GM21576 (cell line): ENCODE measurements around the gene RALGPS1.

Experiments
- ATAC-seq: cut with Tn5 transposase; IDR thresholded peaks from one replicate; pipeline ENCODE4 v1.9.1; 2021; ENCODE audit warnings: mild to moderate bottlenecking, moderate library complexity; ENCODE audit not compliant: unreplicated experiment

Gene RALGPS1

GRCh38 chr9:127092041-127092608 lies 177.5 kb downstream of the RALGPS1 start:
- no peak for ATAC-seq

- no peak for ATAC-seq
These were observed 178.9 kb downstream of the RALGPS1 start for GRCh38 chr9:127093319-127094020.

- ATAC-seq, result no peak
These were observed 180.8 kb downstream of the RALGPS1 start for GRCh38 chr9:127095411-127095810.

GRCh38 chr9:127096208-127096607 lies 181.6 kb downstream of the RALGPS1 start:
- no peak for ATAC-seq

GRCh38 chr9:127097683-127098082 lies 183.1 kb downstream of the RALGPS1 start:
- ATAC-seq, result no peak

- ATAC-seq, result no peak
These were observed 184.5 kb downstream of the RALGPS1 start for GRCh38 chr9:127098916-127099553.

GRCh38 chr9:127099664-127100063 lies 185.1 kb downstream of the RALGPS1 start:
- ATAC-seq, result no peak

- no peak for ATAC-seq
These were observed 187.6 kb downstream of the RALGPS1 start for GRCh38 chr9:127102176-127102575.

- no peak for ATAC-seq
These were observed 188.2 kb downstream of the RALGPS1 start for GRCh38 chr9:127102788-127103187.

- no peak for ATAC-seq
These were observed 190.2 kb downstream of the RALGPS1 start for GRCh38 chr9:127104581-127105311.

GRCh38 chr9:127105805-127106465 lies 191.4 kb downstream of the RALGPS1 start:
- no peak for ATAC-seq

- ATAC-seq, result no peak
These were observed 191.9 kb downstream of the RALGPS1 start for GRCh38 chr9:127106466-127106855.

GRCh38 chr9:127107171-127107928 lies 192.8 kb downstream of the RALGPS1 start:
- no peak for ATAC-seq

GRCh38 chr9:127107929-127108876 lies 193.6 kb downstream of the RALGPS1 start:
- ATAC-seq, result no peak

- no peak for ATAC-seq
These were observed 194.7 kb downstream of the RALGPS1 start for GRCh38 chr9:127109212-127109711.

GRCh38 chr9:127112056-127112455 lies 197.5 kb downstream of the RALGPS1 start:
- ATAC-seq, result no peak

GRCh38 chr9:127112735-127113161 lies 198.2 kb downstream of the RALGPS1 start:
- no peak for ATAC-seq

- no peak for ATAC-seq
These were observed 198.8 kb downstream of the RALGPS1 start for GRCh38 chr9:127113191-127113972.
